Measurements from ENCODE around the gene PTPA. TPM values are rescaled to one million over a fixed set of nuclear protein-coding genes. Genes with fewer than 3 reads are reported as not detected.

Gene PTPA
- total and polyA plus RNA-seq, 3 experiments from 2014 or later = 15.6 to 116 (median 107) TPM

DNA sequence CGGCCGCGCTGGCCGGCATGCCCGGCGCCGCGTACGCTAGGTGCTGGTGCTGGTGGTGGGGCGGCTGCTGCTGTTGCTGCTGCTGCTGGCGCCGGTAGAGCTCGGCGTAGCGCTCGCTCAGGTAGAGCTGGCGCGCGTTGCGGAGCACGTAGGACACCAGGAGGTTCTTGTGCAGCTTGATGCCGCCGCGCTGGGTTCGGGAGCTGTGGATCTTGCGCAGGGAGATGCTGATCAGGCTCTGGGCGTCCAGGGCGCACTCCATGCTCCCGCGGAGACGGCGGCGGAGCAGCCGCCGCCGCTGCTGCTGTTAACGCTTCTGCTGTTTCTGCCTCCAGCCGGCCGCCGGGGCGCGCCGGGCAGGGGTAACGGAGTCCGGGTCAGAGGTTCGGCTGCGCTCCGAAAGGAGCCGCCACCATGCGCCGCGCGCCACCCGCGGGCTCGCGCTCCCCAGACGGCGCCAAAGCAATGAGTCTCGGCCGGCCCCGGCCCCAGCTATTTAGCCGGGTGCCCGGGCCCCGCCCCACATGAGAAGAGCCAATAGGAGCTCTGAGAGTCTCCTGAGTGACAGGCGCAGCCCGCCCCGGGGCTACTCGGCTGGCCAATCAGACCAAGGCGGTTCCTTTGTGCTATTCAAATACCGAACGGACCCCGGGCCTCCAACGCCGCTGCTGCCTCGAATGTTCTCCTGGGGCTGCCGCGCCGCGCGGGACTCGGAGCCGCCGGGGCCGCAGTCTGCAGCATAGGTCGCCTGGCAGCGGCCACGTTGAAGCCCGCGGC, 66.8 kb downstream of the PTPA start, which contains the start of gene IER5L:
Gene IER5L (minus strand): TSS at position 471 of the 777 bp plus-strand sequence. CDS start 209 bp downstream, at position 262.
- no peaks in the 10 kb centered on the region for H3K9me3 ChIP-seq (ENCODE audit: low read length)
- peak within 1 kb of the TSS; percentile 91 to 98 (median 93) for H3K4me3 Mint-ChIP-seq
- peak within 1 kb of the TSS; percentile 72 for H3K27ac ChIP-seq (ENCODE audit: low read depth, low read length)
- no peaks in the 10 kb centered on the region for H3K9me3 Mint-ChIP-seq
- H3K4me1 ChIP-seq (ENCODE audit: insufficient read depth, low read length) = no peaks in the 10 kb centered on the region
- H3K36me3 Mint-ChIP-seq = peaks cover 0 to 10% (median 0%) of the 10 kb centered on the region in 3 donors
- H3K4me3 ChIP-seq (ENCODE audit: low read length) = peak within 1 kb of the TSS; percentile 71
- peaks cover 9 to 20% (median 9%) of the 10 kb centered on the region in 3 donors for H3K4me1 Mint-ChIP-seq
- ChIA-PET POLR2A (interaction anchor here (0.6 to 4.9 kb wide), 17 partner anchors 29 to 448 kb away, joined by 3 to 36 read pairs (median 5); partner anchors contain the start of gene NTMT1), CTCF (interaction anchor here (0.6 to 2.9 kb wide), 27 partner anchors 9 to 463 kb away, joined by 3 to 11 read pairs (median 4); partner anchors contain the start of gene NTMT1)
- H3K36me3 ChIP-seq (ENCODE audit: insufficient read depth, low read length) = no peaks in the 10 kb centered on the region
- peaks cover 0 to 4% of the 10 kb centered on the region in 2 donors for H3K27me3 Mint-ChIP-seq
- H3K27ac Mint-ChIP-seq = peak within 1 kb of the TSS; percentile 47 to 91 (median 80)
- DNase-seq = peak; percentile 88 to 96 (median 91)
- H3K27me3 ChIP-seq (ENCODE audit: insufficient read depth, low read length, poor library complexity, severe bottlenecking) = peaks cover under 1% of the 10 kb centered on the region

- Mint-ChIP-seq H3K9me3 (no peaks in the 10 kb centered on the region), H3K36me3 (peaks cover 0 to 10% (median 0%) of the 10 kb centered on the region in 3 donors), H3K4me1 (peaks cover 7 to 20% (median 9%) of the 10 kb centered on the region in 3 donors), H3K27me3 (no peaks in the 10 kb centered on the region), H3K27ac (peak overlapping the region in 1 of 8 donors; percentile 91), H3K4me3 (peak overlapping the region in 4 of 7 donors; percentile 56 to 94 (median 65))
- H3K4me1 ChIP-seq (ENCODE audit: insufficient read depth, low read length) = no peaks in the 10 kb centered on the region
- no peak overlapping the region for H3K4me3 ChIP-seq (ENCODE audit: low read length)
- H3K27ac ChIP-seq (ENCODE audit: low read depth, low read length) = no peak overlapping the region
- H3K27me3 ChIP-seq (ENCODE audit: insufficient read depth, low read length, poor library complexity, severe bottlenecking) = no peaks in the 10 kb centered on the region
- ChIA-PET POLR2A (interaction anchor here (0.6 to 4.9 kb wide), 13 partner anchors 28 to 447 kb away, joined by 3 to 36 read pairs (median 5); partner anchors contain the start of gene NTMT1), CTCF (interaction anchor here (0.6 to 2.9 kb wide), 27 partner anchors 8 to 462 kb away, joined by 3 to 11 read pairs (median 4); partner anchors contain the start of gene NTMT1)
- H3K36me3 ChIP-seq (ENCODE audit: insufficient read depth, low read length) = no peaks in the 10 kb centered on the region
- no peak for DNase-seq
- no peaks in the 10 kb centered on the region for H3K9me3 ChIP-seq (ENCODE audit: low read length)
Observed at GRCh38 chr9:129178568-129179382, 67.6 kb downstream of the PTPA start.

- H3K27me3 ChIP-seq (ENCODE audit: insufficient read depth, low read length, poor library complexity, severe bottlenecking) = no peaks in the 10 kb centered on the region
- ChIA-PET CTCF (interaction anchor here (3.9 kb wide), 1 partner anchor 8 kb away, joined by 17 read pairs; no protein-coding TSS in a partner anchor), POLR2A (no interaction called here)
- no peak overlapping the region for H3K4me3 Mint-ChIP-seq
- no peaks in the 10 kb centered on the region for H3K9me3 ChIP-seq (ENCODE audit: low read length)
- H3K36me3 Mint-ChIP-seq = peaks cover 0 to 4% (median 0%) of the 10 kb centered on the region in 3 donors
- H3K27ac Mint-ChIP-seq = no peak overlapping the region
- H3K36me3 ChIP-seq (ENCODE audit: insufficient read depth, low read length) = no peaks in the 10 kb centered on the region
- peaks cover 4 to 14% (median 9%) of the 10 kb centered on the region in 3 donors for H3K4me1 Mint-ChIP-seq
- no peak for DNase-seq
- no peaks in the 10 kb centered on the region for H3K4me1 ChIP-seq (ENCODE audit: insufficient read depth, low read length)
- no peaks in the 10 kb centered on the region for H3K9me3 Mint-ChIP-seq
- no peak overlapping the region for H3K27ac ChIP-seq (ENCODE audit: low read depth, low read length)
- no peak overlapping the region for H3K4me3 ChIP-seq (ENCODE audit: low read length)
- H3K27me3 Mint-ChIP-seq = no peaks in the 10 kb centered on the region
Observed at GRCh38 chr9:129181246-129181645, 70.0 kb downstream of the PTPA start.

- H3K9me3 ChIP-seq (ENCODE audit: low read length) = no peaks in the 10 kb centered on the region
- no peak overlapping the region for H3K27ac Mint-ChIP-seq
- no peak for DNase-seq
- peaks cover 4 to 14% (median 10%) of the 10 kb centered on the region in 3 donors for H3K4me1 Mint-ChIP-seq
- no peaks in the 10 kb centered on the region for H3K36me3 ChIP-seq (ENCODE audit: insufficient read depth, low read length)
- H3K36me3 Mint-ChIP-seq = peaks cover 0 to 4% (median 0%) of the 10 kb centered on the region in 3 donors
- ChIA-PET CTCF (interaction anchor here (3.9 kb wide), 1 partner anchor 9 kb away, joined by 17 read pairs; no protein-coding TSS in a partner anchor), POLR2A (no interaction called here)
- H3K4me3 Mint-ChIP-seq = no peak overlapping the region
- no peak overlapping the region for H3K4me3 ChIP-seq (ENCODE audit: low read length)
- H3K4me1 ChIP-seq (ENCODE audit: insufficient read depth, low read length) = no peaks in the 10 kb centered on the region
- no peaks in the 10 kb centered on the region for H3K27me3 ChIP-seq (ENCODE audit: insufficient read depth, low read length, poor library complexity, severe bottlenecking)
- no peaks in the 10 kb centered on the region for H3K27me3 Mint-ChIP-seq
- no peaks in the 10 kb centered on the region for H3K9me3 Mint-ChIP-seq
- H3K27ac ChIP-seq (ENCODE audit: low read depth, low read length) = no peak overlapping the region
Observed at GRCh38 chr9:129182122-129182521, 70.9 kb downstream of the PTPA start.

DNA sequence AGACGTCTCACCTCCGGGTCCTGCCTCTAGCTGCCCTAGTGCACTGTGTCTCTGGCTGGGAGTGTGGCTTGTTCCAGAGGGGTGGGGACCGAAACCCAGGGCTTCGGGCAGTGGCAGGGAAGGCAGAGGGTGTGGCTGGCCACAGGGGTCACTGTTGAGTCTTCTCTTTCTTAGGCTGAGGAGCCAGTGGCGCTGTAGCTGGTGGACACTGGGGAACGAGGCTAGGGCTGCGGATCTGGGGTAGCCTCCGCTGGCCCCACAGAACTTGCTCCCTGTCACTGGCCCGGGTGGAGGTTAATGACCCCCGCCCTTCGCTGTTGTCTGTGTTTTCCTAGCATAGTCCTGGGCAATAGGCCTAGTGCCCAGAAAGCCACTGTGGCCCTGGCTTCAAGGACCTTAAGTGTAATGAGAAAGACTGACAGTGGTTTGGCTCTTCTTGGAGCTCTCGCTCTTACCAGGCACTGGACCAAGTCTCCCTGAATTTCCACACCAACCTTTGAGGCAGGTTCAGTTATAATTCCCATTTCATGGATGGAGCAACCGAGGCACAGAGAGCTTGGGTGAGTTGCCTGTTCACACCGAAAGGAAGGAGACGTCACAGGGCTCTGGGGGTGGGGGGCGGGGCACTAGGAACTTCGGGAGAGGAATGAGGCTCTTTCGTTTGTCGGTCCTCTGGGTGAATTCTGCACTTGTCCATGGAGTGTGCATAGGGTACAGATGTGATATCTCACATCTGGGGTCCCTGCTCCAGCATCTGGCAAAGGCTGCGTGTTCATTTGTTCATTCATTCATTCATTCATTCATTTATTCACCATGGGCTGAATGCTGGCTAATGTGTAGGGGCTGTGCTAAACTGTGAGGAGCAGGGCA, 71.6 kb downstream of the PTPA start:
- Mint-ChIP-seq H3K4me3 (no peak overlapping the region), H3K27me3 (no peaks in the 10 kb centered on the region), H3K27ac (no peak overlapping the region), H3K36me3 (peaks cover 0 to 2% (median 0%) of the 10 kb centered on the region in 3 donors), H3K9me3 (no peaks in the 10 kb centered on the region), H3K4me1 (peaks cover 4 to 12% (median 10%) of the 10 kb centered on the region in 3 donors)
- CTCF ChIA-PET = interaction anchor here (1.5 to 3.9 kb wide), 2 partner anchors 9 to 11 kb away, joined by 4 to 17 read pairs; no protein-coding TSS in a partner anchor
- Histone ChIP-seq H3K27me3 (ENCODE audit: insufficient read depth, low read length, poor library complexity, severe bottlenecking) (no peaks in the 10 kb centered on the region), H3K4me3 (ENCODE audit: low read length) (no peak overlapping the region), H3K36me3 (ENCODE audit: insufficient read depth, low read length) (no peaks in the 10 kb centered on the region), H3K4me1 (ENCODE audit: insufficient read depth, low read length) (no peaks in the 10 kb centered on the region), H3K27ac (ENCODE audit: low read depth, low read length) (no peak overlapping the region), H3K9me3 (ENCODE audit: low read length) (no peaks in the 10 kb centered on the region)
- no peak for DNase-seq
- POLR2A ChIA-PET = no interaction called here

GRCh38 chr9:129183495-129184218, 72.4 kb downstream of the PTPA start:
- ChIA-PET CTCF (interaction anchor here (1.5 to 3.9 kb wide), 2 partner anchors 10 kb away, joined by 4 to 17 read pairs; no protein-coding TSS in a partner anchor), POLR2A (no interaction called here)
- H3K27me3 Mint-ChIP-seq = no peaks in the 10 kb centered on the region

DNA sequence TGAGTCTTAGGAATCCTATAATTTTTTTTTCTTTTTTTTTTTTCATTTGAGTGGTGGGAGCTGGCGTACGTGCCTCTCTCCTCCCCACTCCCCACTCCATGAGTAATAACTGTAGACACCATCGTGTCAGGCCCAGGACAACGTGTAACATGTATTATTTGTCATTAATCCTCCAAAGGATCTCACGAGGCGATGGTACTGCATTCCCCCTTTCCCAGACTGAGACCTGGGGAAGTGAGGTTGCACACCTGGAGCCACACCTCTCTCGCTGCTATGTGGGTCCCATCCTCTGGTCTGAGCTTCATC, 73.0 kb downstream of the PTPA start:
- H3K27me3 ChIP-seq (ENCODE audit: insufficient read depth, low read length, poor library complexity, severe bottlenecking) = no peaks in the 10 kb centered on the region
- ChIA-PET CTCF (interaction anchor here (3.9 kb wide), 1 partner anchor 11 kb away, joined by 17 read pairs; no protein-coding TSS in a partner anchor), POLR2A (no interaction called here)
- H3K27ac Mint-ChIP-seq = no peak overlapping the region
- H3K36me3 ChIP-seq (ENCODE audit: insufficient read depth, low read length) = no peaks in the 10 kb centered on the region
- H3K4me3 Mint-ChIP-seq = no peak overlapping the region
- no peak for DNase-seq
- peaks cover 4 to 10% (median 6%) of the 10 kb centered on the region in 3 donors for H3K4me1 Mint-ChIP-seq
- H3K4me3 ChIP-seq (ENCODE audit: low read length) = no peak overlapping the region
- H3K9me3 ChIP-seq (ENCODE audit: low read length) = no peaks in the 10 kb centered on the region
- H3K4me1 ChIP-seq (ENCODE audit: insufficient read depth, low read length) = no peaks in the 10 kb centered on the region
- no peaks in the 10 kb centered on the region for H3K36me3 Mint-ChIP-seq
- no peaks in the 10 kb centered on the region for H3K27me3 Mint-ChIP-seq
- H3K9me3 Mint-ChIP-seq = no peaks in the 10 kb centered on the region
- H3K27ac ChIP-seq (ENCODE audit: low read depth, low read length) = no peak overlapping the region

More at GRCh38 chr9:129183495-129184218, 72.4 kb downstream of the PTPA start:
- H3K9me3 Mint-ChIP-seq = no peaks in the 10 kb centered on the region
- no peak overlapping the region for H3K4me3 ChIP-seq (ENCODE audit: low read length)
- H3K9me3 ChIP-seq (ENCODE audit: low read length) = no peaks in the 10 kb centered on the region
- peaks cover 4 to 10% (median 9%) of the 10 kb centered on the region in 3 donors for H3K4me1 Mint-ChIP-seq
- no peaks in the 10 kb centered on the region for H3K27me3 ChIP-seq (ENCODE audit: insufficient read depth, low read length, poor library complexity, severe bottlenecking)
- no peak overlapping the region for H3K4me3 Mint-ChIP-seq
- no peak overlapping the region for H3K27ac ChIP-seq (ENCODE audit: low read depth, low read length)
- H3K4me1 ChIP-seq (ENCODE audit: insufficient read depth, low read length) = no peaks in the 10 kb centered on the region
- DNase-seq = no peak
- H3K36me3 Mint-ChIP-seq = no peaks in the 10 kb centered on the region
- H3K27ac Mint-ChIP-seq = peak overlapping the region in 2 of 8 donors; percentile 88 to 94
- no peaks in the 10 kb centered on the region for H3K36me3 ChIP-seq (ENCODE audit: insufficient read depth, low read length)

Measured in CD8-positive, alpha-beta memory T cell (primary cell).